HFF-Myc (cell line): ENCODE data around the gene TGFB1I1.
"Not testable (repeated sequence)": the region's sequence is repeated elsewhere in the genome, so short reads cannot be mapped to it uniquely, and the experiment has no call there.

Source experiments
- DNase-seq: peaks from one replicate; pipeline ENCODE4 v3.0.0-alpha.2; 2011; ENCODE audit warnings: low read depth; ENCODE audit errors: extremely low read depth
- H3K4me3 ChIP-seq: replicated peaks from 2 replicates; pipeline ENCODE4 v1.5.1; 2011; ENCODE audit warnings: low read depth, mild to moderate bottlenecking, control low read depth, low read length
- TF ChIP-seq, protein P1 (sequence below): IDR thresholded peaks from 2 replicates; pipeline ENCODE4 v1.5.1; 2012; ENCODE audit warnings: mild to moderate bottlenecking, low read depth, low read length, control low read depth; ENCODE audit errors: missing control alignments

The TGFB1I1 gene

DNA sequence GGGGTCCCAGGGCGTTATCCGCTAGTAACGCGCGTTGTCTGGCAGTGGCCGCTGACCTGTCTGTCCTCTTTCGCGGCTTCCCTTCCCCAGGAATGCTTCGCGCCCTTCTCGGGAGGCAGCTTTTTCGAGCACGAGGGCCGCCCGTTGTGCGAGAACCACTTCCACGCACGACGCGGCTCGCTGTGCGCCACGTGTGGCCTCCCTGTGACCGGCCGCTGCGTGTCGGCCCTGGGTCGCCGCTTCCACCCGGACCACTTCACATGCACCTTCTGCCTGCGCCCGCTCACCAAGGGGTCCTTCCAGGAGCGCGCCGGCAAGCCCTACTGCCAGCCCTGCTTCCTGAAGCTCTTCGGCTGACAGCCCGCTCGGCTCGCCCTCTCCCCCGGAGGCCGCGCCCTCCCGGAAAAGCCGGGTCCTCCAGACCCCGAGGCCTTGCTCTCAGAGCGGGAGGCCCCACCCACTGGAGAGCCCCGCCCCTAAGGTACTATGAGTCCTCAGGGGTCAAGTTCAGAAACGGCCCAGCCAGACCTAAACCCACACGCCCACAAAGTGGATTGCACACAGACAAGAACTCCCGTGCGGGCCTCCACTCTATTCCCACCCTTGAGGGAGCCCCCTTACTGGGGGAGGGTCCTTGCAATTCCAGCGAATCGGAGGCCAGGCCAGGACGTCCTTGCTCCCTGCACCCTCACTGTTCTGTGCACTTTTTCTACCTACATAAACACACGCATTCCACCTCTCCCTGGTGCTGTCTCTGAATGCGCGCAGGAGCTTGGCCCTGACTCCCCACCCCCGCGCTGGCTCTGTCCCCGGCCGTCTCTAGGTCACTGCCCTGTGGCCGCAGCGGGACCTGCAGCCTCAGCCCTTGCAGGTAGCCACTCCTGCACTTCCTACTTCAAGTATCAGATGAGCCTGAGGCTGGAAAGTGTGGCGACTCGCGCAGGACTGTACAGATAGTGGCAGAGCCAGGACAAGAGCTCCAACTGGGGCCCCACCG, 5.6 kb downstream of the TGFB1I1 start:
- DNase-seq: no peak
- H3K4me3 ChIP-seq: no peak overlapping the region
- TF ChIP-seq, protein P1, sequence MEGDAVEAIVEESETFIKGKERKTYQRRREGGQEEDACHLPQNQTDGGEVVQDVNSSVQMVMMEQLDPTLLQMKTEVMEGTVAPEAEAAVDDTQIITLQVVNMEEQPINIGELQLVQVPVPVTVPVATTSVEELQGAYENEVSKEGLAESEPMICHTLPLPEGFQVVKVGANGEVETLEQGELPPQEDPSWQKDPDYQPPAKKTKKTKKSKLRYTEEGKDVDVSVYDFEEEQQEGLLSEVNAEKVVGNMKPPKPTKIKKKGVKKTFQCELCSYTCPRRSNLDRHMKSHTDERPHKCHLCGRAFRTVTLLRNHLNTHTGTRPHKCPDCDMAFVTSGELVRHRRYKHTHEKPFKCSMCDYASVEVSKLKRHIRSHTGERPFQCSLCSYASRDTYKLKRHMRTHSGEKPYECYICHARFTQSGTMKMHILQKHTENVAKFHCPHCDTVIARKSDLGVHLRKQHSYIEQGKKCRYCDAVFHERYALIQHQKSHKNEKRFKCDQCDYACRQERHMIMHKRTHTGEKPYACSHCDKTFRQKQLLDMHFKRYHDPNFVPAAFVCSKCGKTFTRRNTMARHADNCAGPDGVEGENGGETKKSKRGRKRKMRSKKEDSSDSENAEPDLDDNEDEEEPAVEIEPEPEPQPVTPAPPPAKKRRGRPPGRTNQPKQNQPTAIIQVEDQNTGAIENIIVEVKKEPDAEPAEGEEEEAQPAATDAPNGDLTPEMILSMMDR: no peak

DNA sequence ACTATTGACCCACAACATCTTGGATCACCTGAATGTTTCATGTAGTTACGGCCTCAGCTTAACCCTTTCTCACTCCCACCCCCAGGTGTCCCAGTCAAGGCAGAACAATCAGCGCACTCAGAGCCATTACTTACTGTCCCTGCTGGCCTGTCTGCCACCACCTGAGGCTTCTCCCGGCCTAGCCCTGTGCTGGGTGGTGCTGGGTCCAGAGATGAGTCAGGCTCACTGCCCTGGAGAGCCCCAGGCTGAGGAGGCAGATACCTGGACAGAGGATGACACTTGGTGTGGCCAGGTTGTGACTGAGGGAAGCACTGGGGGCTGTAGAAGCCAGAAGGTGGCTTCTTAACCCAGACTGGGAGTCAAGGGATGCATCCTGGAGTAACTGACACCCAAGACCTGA, 7.0 kb downstream of the TGFB1I1 start:
- TF ChIP-seq, protein P1: no peak
- no peak overlapping the region for H3K4me3 ChIP-seq
- DNase-seq: no peak

DNA sequence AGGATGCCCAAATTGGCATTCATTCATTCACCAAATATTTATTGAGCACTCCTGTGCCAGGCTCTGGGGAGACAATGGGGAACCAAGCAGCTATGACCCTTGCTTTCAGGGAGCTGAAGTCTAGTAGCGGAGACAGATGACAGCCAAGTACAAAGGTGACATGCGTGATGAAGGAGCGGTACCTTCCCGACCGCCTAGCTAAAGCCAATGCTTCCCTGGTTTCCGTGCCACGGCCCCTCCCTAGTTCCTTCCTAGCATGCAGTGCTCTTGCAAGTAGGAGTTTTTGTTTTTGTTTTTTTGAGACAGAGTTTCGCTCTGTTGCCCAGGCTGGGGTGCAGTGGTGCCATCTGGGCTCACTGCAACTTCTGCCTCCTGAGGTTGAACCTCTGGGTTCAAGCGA, 7.8 kb downstream of the TGFB1I1 start:
- DNase-seq: no peak
- TF ChIP-seq, protein P1: no peak

DNA sequence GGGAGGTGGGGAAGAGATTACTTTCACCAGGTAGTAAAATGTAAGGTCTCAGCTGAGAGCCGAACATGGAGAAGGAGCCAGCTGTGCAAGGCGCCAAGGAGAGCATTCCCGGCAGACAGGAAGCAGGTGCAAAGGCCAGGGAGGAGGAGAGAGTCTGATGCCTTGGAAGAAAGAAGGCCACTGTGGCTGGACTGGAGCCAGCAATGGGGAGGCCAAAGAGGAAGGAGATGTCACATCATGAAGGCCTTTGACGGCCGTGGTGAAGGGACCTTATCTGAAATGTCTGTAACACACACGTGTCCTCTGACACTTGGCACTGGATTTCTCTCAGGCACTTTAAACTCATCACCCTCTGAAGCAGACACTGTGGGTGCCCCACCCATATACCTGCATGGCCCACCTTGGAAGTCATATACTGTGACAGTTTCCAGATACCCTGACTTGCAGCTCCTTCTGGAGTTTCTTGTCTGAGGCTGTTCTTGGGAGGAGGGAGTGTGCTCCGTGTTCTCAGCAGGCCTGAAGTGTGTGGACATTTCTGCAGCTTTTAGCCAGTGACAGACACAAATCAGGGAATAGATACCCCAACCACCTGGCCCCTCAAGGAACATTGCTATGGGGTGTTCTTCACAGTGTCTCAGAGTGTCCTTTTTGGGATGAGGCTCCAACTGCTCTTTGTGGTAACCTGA, 9.0 kb downstream of the TGFB1I1 start:
- TF ChIP-seq, protein P1: no peak
- no peak overlapping the region for H3K4me3 ChIP-seq
- DNase-seq: no peak

More for the DNA sequence above, 7.8 kb downstream of the TGFB1I1 start:
- H3K4me3 ChIP-seq: no peak overlapping the region

DNA sequence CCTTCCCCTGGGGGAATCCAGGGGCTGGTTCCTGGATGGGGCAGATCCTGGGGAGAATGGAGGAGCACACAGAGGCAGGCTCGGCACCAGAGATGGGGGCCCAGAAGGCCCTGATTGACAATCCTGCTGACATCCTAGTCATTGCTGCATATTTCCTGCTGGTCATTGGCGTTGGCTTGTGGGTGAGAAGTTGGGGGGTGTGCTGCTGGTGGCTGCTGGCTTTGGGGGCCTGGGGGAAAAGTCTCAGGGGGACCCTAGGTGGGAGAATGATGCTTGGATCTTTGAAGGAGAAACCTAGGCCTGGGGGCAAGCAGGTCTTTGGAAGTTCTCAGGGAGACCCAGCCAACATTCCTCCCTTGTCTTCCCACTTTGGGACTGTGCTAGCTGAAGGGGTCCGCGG, 11.1 kb downstream of the TGFB1I1 start, which contains the start of gene SLC5A2:
Gene SLC5A2, plus strand, starts transcription at position 43 of the 400 bp plus-strand sequence. Its CDS starts 14 bp downstream, at position 57.
- no peak within 1 kb of the TSS for H3K4me3 ChIP-seq
- TF ChIP-seq, protein P1: no peak
- DNase-seq: no peak

DNA sequence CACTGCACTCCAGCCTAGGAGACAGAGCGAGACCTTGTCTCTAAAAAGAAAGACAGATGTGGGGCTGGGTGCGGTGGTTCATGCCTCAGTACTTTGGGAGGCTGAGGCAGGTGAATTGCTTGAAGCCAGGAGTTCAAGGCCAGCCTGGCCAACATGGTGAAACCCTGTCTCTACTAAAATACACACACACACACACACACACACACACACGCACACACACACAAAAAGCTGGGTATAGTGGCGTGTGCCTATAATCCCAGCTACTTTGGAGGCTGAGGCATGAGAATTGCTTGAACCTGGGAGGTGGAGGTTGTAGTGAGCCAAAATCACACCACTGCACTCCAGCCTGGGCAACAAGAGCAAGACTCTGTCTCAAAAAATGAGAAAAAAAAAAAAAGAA, 12.1 kb downstream of the TGFB1I1 start:
- DNase-seq, H3K4me3 ChIP-seq: not testable (repeated sequence)

DNA sequence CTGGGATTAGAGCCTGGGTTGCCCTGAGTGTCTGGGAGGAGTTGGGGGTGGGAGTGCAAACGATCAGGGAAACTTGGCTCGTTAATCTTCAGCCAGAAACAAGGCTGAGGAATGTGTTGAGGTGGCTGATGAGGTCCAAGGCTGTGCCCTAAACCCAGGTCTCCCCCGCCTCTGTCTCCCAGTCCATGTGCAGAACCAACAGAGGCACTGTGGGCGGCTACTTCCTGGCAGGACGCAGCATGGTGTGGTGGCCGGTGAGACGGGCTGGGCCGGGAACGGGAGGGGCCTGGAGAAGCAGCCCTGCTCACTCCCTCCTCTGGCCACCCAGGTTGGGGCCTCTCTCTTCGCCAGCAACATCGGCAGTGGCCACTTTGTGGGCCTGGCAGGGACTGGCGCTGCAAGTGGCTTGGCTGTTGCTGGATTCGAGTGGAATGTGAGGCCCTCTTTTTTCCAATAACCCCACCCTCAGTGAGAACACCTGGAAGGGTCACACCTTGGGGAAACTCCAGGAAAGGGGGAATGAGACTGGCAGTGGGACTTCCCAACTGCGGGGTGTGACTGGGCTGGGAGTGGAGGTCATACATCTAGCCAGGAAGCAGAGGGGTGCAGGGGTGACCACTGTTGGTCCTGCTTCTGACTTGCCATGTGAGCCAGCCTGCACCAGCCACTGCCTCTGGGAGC, 12.7 kb downstream of the TGFB1I1 start:
- DNase-seq: no peak
- TF ChIP-seq, protein P1: no peak
- H3K4me3 ChIP-seq: no peak overlapping the region
